ENCODE results near the gene SNX7. TPM values are rescaled to one million over a fixed set of nuclear protein-coding genes. Genes with fewer than 3 reads are reported as not detected.

Gene SNX7
- total and polyA plus RNA-seq, 2 experiments from 2014 or later = 30.0 to 76.1 TPM

DNA sequence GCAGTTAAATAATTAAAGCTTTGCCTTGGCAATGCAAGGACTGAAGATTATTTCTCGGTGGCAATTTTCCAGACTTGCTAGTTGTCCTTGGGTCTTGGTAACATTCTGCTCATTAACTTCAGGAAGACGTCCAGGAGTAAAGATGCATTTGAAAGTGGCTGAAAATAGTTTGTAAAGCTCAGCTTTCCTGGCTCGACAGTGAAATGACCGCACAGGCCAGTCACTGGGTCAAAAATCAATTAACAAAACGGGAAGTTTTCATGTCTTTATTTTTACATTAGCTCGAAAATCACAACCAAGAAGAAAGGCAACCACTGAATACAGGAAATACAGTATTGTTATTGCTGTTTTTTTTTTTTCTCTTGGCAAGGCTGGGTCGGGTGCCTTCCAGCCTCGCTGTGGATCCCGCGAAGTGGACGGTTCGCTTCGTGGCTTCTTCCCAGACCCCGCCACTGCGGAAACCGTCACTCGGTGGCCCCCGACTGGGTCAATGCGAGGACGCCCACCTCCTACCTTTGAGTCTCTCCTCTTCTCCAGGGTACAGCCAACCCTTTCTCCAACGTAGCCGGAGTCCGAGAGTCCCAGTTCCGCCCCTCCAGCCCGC, 479 bp upstream of the SNX7 start:
- WGBS (ENCODE audit: low lambda C conversion rate, missing lambda C conversion rate) = 4% methylated on average over 23 of the region's 25 CpGs

DNA sequence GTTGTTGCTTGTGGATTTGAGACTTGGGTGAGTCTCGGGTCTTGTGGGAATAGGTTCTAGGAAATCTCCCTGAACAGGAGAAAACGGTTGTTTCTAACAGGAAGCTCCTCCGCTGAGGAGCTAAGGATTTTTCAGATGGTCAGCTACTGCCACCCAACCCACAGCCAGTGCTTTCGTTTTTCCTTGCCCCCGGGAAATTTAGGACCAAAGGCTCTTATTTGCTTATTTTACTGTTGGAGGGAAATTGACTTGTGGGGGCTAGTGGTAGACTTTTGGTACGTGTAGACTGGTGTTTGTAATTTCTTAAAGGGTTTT, 792 bp downstream of the SNX7 start:
- H2AFZ ChIP-seq = peak overlapping the region; percentile 92
- no peaks in the 10 kb centered on the region for H3K36me3 ChIP-seq (replicated peaks; ENCODE audit: insufficient read depth, low read depth)
- H3K9me2 ChIP-seq (replicated peaks; ENCODE audit: insufficient read depth) = no peaks in the 10 kb centered on the region
- H3K9me3 ChIP-seq (ENCODE audit: low read depth) = no peaks in the 10 kb centered on the region
- H3K4me1 ChIP-seq (ENCODE audit: insufficient read depth) = peaks cover 6% of the 10 kb centered on the region
- no peak for DNase-seq (ENCODE audit: low spot score)
- peak overlapping the region; percentile 81 for H3K4me3 ChIP-seq
- H3K27ac ChIP-seq = peak overlapping the region; percentile 93
- no peak for TF ChIP-seq EZH2 (IDR thresholded peaks at IDR 0.05; ENCODE audit: borderline replicate concordance)
- no peaks in the 10 kb centered on the region for H3K27me3 ChIP-seq
- H4K20me1 ChIP-seq (ENCODE audit: insufficient read depth, poor library complexity, severe bottlenecking) = no peaks in the 10 kb centered on the region
- H3K4me2 ChIP-seq = peak overlapping the region; percentile 83
- peaks cover 44% of the 10 kb centered on the region for H3K79me2 ChIP-seq
- WGBS (ENCODE audit: low lambda C conversion rate, missing lambda C conversion rate) = 0% methylated on average over 6 of the region's 6 CpGs

More for the DNA sequence above, 479 bp upstream of the SNX7 start:
- no peaks in the 10 kb centered on the region for H3K36me3 ChIP-seq (replicated peaks; ENCODE audit: insufficient read depth, low read depth)
- peaks cover 31% of the 10 kb centered on the region for H3K79me2 ChIP-seq
- H3K4me1 ChIP-seq (ENCODE audit: insufficient read depth) = peaks cover 6% of the 10 kb centered on the region
- H3K27ac ChIP-seq = peak overlapping the region; percentile 93
- H3K27me3 ChIP-seq = no peaks in the 10 kb centered on the region
- peak overlapping the region; percentile 83 for H3K4me2 ChIP-seq
- peak overlapping the region; percentile 81 for H3K4me3 ChIP-seq
- H3K9me3 ChIP-seq (ENCODE audit: low read depth) = no peaks in the 10 kb centered on the region
- H2AFZ ChIP-seq = peak overlapping the region; percentile 92
- DNase-seq (ENCODE audit: low spot score) = no peak
- H4K20me1 ChIP-seq (ENCODE audit: insufficient read depth, poor library complexity, severe bottlenecking) = no peaks in the 10 kb centered on the region
- no peaks in the 10 kb centered on the region for H3K9me2 ChIP-seq (replicated peaks; ENCODE audit: insufficient read depth)
- no peak for TF ChIP-seq EZH2phosphoT487 (IDR thresholded peaks at IDR 0.05; ENCODE audit: low read depth, severe bottlenecking, unreplicated experiment)
- TF ChIP-seq, protein P1, sequence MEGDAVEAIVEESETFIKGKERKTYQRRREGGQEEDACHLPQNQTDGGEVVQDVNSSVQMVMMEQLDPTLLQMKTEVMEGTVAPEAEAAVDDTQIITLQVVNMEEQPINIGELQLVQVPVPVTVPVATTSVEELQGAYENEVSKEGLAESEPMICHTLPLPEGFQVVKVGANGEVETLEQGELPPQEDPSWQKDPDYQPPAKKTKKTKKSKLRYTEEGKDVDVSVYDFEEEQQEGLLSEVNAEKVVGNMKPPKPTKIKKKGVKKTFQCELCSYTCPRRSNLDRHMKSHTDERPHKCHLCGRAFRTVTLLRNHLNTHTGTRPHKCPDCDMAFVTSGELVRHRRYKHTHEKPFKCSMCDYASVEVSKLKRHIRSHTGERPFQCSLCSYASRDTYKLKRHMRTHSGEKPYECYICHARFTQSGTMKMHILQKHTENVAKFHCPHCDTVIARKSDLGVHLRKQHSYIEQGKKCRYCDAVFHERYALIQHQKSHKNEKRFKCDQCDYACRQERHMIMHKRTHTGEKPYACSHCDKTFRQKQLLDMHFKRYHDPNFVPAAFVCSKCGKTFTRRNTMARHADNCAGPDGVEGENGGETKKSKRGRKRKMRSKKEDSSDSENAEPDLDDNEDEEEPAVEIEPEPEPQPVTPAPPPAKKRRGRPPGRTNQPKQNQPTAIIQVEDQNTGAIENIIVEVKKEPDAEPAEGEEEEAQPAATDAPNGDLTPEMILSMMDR (IDR thresholded peaks at IDR 0.05; ENCODE audit: poor library complexity) = no peak
- TF ChIP-seq EZH2 (IDR thresholded peaks at IDR 0.05; ENCODE audit: borderline replicate concordance) = no peak

DNA sequence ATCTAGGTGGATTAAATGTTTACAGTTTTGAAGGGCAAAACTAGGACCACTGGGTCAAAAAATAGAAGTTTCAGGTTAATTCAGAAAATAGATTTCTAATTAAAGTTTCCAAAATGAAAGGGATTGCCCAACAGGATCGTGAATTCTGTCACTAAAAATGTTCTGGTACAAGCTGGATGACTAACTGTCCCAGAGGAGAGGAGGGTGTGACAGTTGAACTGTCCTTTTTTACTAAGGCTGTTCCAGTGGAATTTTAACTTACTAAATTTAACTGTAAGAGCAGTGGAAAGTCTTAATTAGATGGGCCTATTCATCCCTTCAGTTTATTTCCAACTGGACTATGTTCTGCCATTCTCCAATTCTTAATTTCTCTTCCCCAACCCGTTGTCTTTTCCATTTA, 7.2 kb downstream of the SNX7 start:
- DNase-seq (ENCODE audit: low spot score) = no peak
- no peak overlapping the region for H3K27ac ChIP-seq
- no peaks in the 10 kb centered on the region for H3K27me3 ChIP-seq
- H3K9me2 ChIP-seq (replicated peaks; ENCODE audit: insufficient read depth) = no peaks in the 10 kb centered on the region
- no peak overlapping the region for H2AFZ ChIP-seq
- H3K36me3 ChIP-seq (replicated peaks; ENCODE audit: insufficient read depth, low read depth) = no peaks in the 10 kb centered on the region
- TF ChIP-seq, protein P1 (IDR thresholded peaks at IDR 0.05; ENCODE audit: poor library complexity) = no peak
- no peak for TF ChIP-seq EZH2 (IDR thresholded peaks at IDR 0.05; ENCODE audit: borderline replicate concordance)
- no peak for TF ChIP-seq EZH2phosphoT487 (IDR thresholded peaks at IDR 0.05; ENCODE audit: low read depth, severe bottlenecking, unreplicated experiment)
- peaks cover 1% of the 10 kb centered on the region for H3K4me1 ChIP-seq (ENCODE audit: insufficient read depth)
- 88% methylated on average over 2 of the region's 2 CpGs for WGBS (ENCODE audit: low lambda C conversion rate, missing lambda C conversion rate)
- H3K4me3 ChIP-seq = no peak overlapping the region
- H3K4me2 ChIP-seq = no peak overlapping the region
- no peaks in the 10 kb centered on the region for H3K9me3 ChIP-seq (ENCODE audit: low read depth)
- H4K20me1 ChIP-seq (ENCODE audit: insufficient read depth, poor library complexity, severe bottlenecking) = peaks cover 2% of the 10 kb centered on the region
- peaks cover 94% of the 10 kb centered on the region for H3K79me2 ChIP-seq

DNA sequence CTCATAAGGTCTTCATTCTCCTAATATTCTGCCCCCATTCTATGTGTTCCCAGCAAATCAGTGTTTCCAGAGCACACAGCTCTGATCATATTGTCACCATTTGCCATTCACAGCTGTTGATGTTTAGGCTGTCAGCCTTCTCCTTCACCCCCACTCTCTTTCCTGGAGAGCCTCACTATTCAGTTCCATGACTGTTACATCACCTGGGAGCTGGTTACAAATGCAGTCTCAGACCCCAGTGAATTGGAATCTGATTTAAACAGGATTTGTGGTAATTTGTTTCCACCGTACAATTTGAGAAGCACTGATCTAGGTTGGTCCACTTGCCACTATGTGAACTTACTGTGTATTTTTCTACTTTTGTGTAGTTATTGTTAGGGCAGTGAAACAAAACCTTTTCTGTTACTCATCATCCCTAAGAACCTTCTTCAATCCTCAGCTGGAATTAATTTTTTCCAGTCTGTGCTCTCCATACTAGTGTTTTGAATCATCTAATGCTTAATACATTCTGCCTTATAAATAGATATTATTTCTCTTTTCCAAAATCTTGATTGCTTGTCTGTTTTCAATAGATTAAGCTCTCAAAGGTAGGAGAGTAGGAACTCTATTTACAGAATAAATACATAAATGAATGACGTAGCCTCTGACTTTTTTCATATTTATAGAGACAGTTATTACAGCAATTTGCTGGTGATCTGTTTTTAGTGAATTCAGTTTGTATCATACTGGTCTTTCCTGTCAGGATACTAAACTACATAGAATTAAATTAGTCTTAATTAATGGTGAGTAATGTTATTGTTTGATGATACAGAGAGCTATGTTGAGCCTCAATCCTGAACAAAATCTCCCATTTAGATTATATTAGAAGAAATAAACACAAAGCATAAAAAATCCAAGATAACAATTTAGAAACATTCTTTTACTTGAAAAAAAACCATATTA, 8.1 kb downstream of the SNX7 start:
- Histone ChIP-seq H3K4me3 (no peak overlapping the region), H3K9me3 (ENCODE audit: low read depth) (no peaks in the 10 kb centered on the region), H3K79me2 (peaks cover 93% of the 10 kb centered on the region), H2AFZ (no peak overlapping the region), H3K9me2 (replicated peaks; ENCODE audit: insufficient read depth) (no peaks in the 10 kb centered on the region), H3K4me2 (no peak overlapping the region), H3K4me1 (ENCODE audit: insufficient read depth) (no peaks in the 10 kb centered on the region), H3K27me3 (no peaks in the 10 kb centered on the region), H3K27ac (no peak overlapping the region), H4K20me1 (ENCODE audit: insufficient read depth, poor library complexity, severe bottlenecking) (peaks cover 2% of the 10 kb centered on the region), H3K36me3 (replicated peaks; ENCODE audit: insufficient read depth, low read depth) (no peaks in the 10 kb centered on the region)
- no peak for DNase-seq (ENCODE audit: low spot score)
- TF ChIP-seq EZH2phosphoT487 (IDR thresholded peaks at IDR 0.05; ENCODE audit: low read depth, severe bottlenecking, unreplicated experiment) (no peak), EZH2 (IDR thresholded peaks at IDR 0.05; ENCODE audit: borderline replicate concordance) (no peak)
- TF ChIP-seq, protein P1 (IDR thresholded peaks at IDR 0.05; ENCODE audit: poor library complexity) = no peak
- 69% methylated on average over 2 of the region's 2 CpGs for WGBS (ENCODE audit: low lambda C conversion rate, missing lambda C conversion rate)
